ENCODE results near the gene SCYL1. TPM values are rescaled to one million over a fixed set of nuclear protein-coding genes. Genes with fewer than 3 reads are reported as not detected.

SCYL1 gene
- total RNA-seq, 1 experiment from 2014 or later: 70.9 TPM

DNA sequence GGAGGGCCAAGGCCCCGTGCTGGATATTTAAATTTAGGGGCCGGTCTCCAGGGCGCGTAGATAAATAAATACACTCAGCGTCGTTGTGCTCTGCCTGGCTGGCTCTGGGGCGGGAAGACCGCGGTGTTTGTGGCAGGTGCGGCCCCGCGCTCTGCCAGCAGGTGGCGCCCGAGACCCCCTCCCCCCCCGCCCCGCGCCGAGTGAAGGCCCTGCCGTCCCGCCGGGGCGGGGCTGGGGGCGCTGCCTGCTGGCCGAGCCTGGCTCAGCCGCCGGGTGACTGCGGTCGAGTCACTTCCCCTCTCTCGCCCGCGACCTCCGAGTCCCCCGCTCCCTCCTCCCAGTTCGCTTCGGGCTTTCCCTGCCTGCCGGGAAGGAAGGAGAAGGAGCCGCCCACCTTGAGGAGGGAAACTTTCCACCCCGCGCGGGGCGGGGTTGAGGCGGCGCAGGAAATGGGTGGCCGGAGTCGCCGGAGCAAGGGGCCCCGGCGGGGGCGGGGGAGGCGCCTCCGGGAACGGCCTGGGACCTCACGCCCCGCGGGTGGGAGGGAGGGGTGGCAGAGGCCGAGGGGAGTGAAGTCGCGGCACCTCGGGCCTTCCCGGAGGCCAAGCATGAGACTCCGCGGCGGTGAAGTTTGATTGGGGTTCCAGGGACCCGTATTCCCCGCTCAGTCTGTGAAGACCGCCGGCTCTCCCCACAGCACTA lies 49.4 kb downstream of the SCYL1 start:
- H3K27me3 Mint-ChIP-seq (ENCODE audit: insufficient read depth, unreplicated experiment): no peaks in the 10 kb centered on the region
- H3K4me1 Mint-ChIP-seq (ENCODE audit: insufficient read depth, unreplicated experiment): peaks cover 40% of the 10 kb centered on the region
- CTCF ChIA-PET: interaction anchor here (0.6 to 3.2 kb wide), 5 partner anchors 13 to 323 kb away, joined by 3 to 35 read pairs (median 3); no protein-coding TSS in a partner anchor
- peaks cover 47% of the 10 kb centered on the region for H3K36me3 Mint-ChIP-seq (ENCODE audit: insufficient read depth, unreplicated experiment)
- POLR2A ChIA-PET: interaction anchor here (0.9 to 4.6 kb wide), 6 partner anchors 19 to 240 kb away, joined by 4 to 103 read pairs (median 18); partner anchors contain the start of genes MAP3K11, PCNX3 and RELA
- TF ChIP-seq, protein P1, sequence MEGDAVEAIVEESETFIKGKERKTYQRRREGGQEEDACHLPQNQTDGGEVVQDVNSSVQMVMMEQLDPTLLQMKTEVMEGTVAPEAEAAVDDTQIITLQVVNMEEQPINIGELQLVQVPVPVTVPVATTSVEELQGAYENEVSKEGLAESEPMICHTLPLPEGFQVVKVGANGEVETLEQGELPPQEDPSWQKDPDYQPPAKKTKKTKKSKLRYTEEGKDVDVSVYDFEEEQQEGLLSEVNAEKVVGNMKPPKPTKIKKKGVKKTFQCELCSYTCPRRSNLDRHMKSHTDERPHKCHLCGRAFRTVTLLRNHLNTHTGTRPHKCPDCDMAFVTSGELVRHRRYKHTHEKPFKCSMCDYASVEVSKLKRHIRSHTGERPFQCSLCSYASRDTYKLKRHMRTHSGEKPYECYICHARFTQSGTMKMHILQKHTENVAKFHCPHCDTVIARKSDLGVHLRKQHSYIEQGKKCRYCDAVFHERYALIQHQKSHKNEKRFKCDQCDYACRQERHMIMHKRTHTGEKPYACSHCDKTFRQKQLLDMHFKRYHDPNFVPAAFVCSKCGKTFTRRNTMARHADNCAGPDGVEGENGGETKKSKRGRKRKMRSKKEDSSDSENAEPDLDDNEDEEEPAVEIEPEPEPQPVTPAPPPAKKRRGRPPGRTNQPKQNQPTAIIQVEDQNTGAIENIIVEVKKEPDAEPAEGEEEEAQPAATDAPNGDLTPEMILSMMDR (IDR thresholded peaks at IDR 0.05; ENCODE audit: unreplicated experiment): peak; percentile 98
- H3K9me3 Mint-ChIP-seq (ENCODE audit: unreplicated experiment): no peaks in the 10 kb centered on the region
- intact Hi-C loops (cut with micrococcal nuclease): loop anchor here (1.0 kb wide), 1 partner anchor 14 kb away; no protein-coding TSS in a partner anchor
- no peak overlapping the region for H3K27ac Mint-ChIP-seq (ENCODE audit: low read depth, unreplicated experiment)
- peak overlapping the region; percentile 97 for H3K4me3 Mint-ChIP-seq (ENCODE audit: unreplicated experiment)
- peak; percentile 91 for DNase-seq (ENCODE audit: unreplicated experiment)
- no TSS peak for BruUV-seq (replicated peaks)

DNA sequence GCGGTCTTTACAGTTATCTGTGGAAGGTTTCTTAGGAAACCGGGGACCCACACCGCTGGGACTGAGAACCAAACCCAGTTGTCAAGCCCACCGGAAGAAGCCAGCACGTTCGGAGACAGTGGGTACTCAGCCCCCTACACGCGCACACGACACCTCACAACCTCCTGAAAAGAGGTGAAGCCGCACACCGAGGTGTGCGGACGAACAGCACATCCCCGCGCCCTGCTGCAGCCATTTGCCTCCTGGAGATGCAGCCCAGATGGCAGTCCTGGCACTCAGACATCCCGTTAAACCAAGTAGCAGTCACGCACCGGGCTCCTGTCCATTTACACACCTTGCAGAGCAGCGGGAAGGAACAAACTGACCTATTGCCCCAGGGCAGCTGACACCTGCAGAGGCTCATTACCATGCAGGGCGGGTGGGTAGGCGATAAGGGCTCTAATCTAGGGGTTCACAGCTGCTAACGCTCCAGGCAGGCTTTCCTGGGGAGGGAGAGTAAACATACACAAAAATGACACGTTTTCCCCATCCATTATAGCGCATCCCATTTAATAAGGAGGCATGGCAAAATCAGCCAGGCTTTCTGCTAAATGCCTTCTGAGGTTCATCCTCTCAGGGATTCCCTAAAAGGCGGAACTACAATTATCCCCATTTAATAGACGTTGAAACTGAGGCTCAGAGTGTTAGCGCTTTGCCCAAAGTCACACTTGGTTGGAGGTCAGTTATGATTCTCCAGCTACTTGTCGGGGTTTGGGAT lies 50.1 kb downstream of the SCYL1 start:
- POLR2A ChIA-PET: interaction anchor here (0.8 to 3.7 kb wide), 14 partner anchors 12 to 243 kb away, joined by 3 to 60 read pairs (median 6); partner anchors contain the start of genes FRMD8, KCNK7, LTBP3 and MAP3K11

DNA sequence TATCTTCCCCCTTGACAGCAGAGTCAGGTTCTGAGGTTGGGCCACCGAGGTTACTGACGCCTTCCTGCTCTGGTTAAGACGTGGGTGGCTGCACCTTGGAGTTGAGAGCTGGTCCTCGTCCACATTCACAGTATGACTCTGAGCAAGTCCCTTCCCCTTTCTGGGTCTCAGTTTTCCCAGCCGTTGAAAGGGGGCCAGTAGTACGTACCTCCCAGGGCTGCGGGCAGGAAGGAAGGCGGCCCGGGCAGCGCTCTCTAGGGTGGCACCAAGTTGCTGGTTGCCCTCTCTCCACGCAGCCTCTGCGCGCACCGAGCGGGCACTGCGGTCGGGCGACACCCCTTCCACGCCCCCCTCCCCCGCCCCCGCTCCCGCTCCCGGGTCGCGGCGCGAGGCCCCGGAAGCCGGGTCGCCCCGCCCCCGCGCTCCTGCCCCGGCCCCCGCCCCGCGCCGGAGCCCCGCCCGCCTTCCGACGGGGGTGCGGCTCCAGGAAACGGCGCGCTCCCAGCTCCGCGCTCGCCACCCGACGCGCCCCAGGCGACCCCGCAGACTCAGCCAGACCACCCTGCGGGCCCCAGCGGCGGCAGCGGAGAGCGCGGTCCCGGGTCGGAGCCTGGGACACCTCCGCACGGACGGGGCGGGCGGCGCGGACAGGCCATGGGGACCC lies 50.8 kb downstream of the SCYL1 start, which contains the start of gene EHBP1L1:
Gene EHBP1L1, plus strand, starts transcription at position 486 of the 664 bp plus-strand sequence. CDS start 250 bp downstream, outside the sequence.
- no peaks in the 10 kb centered on the region for H3K9me3 Mint-ChIP-seq (ENCODE audit: unreplicated experiment)
- H3K27me3 Mint-ChIP-seq (ENCODE audit: insufficient read depth, unreplicated experiment): no peaks in the 10 kb centered on the region
- ChIA-PET POLR2A (interaction anchor here (0.5 to 3.7 kb wide), 17 partner anchors 11 to 242 kb away, joined by 3 to 60 read pairs (median 4); partner anchors contain the start of genes FRMD8, KCNK7, LTBP3 and MAP3K11), CTCF (interaction anchor here (0.6 to 1.0 kb wide), 4 partner anchors 13 to 372 kb away, joined by 3 read pairs; no protein-coding TSS in a partner anchor)
- H3K36me3 Mint-ChIP-seq (ENCODE audit: insufficient read depth, unreplicated experiment): peaks cover 47% of the 10 kb centered on the region
- intact Hi-C loops (cut with micrococcal nuclease): no loop called here
- H3K4me1 Mint-ChIP-seq (ENCODE audit: insufficient read depth, unreplicated experiment): peaks cover 40% of the 10 kb centered on the region
- TF ChIP-seq, protein P1 (IDR thresholded peaks at IDR 0.05; ENCODE audit: unreplicated experiment): no peak
- peak within 1 kb of the TSS; percentile 90 for H3K27ac Mint-ChIP-seq (ENCODE audit: low read depth, unreplicated experiment)
- no TSS peak for BruUV-seq (replicated peaks)
- peak within 1 kb of the TSS; percentile 97 for H3K4me3 Mint-ChIP-seq (ENCODE audit: unreplicated experiment)
- DNase-seq (ENCODE audit: unreplicated experiment): peak; percentile 65

More for the DNA sequence above, 50.1 kb downstream of the SCYL1 start:
- Mint-ChIP-seq H3K27me3 (ENCODE audit: insufficient read depth, unreplicated experiment) (no peaks in the 10 kb centered on the region), H3K36me3 (ENCODE audit: insufficient read depth, unreplicated experiment) (peaks cover 51% of the 10 kb centered on the region), H3K4me3 (ENCODE audit: unreplicated experiment) (peak overlapping the region; percentile 97), H3K27ac (ENCODE audit: low read depth, unreplicated experiment) (peak overlapping the region; percentile 16), H3K4me1 (ENCODE audit: insufficient read depth, unreplicated experiment) (peaks cover 40% of the 10 kb centered on the region), H3K9me3 (ENCODE audit: unreplicated experiment) (no peaks in the 10 kb centered on the region)
- TF ChIP-seq, protein P1 (IDR thresholded peaks at IDR 0.05; ENCODE audit: unreplicated experiment): no peak
- CTCF ChIA-PET: interaction anchor here (0.6 to 1.0 kb wide), 6 partner anchors 19 to 371 kb away, joined by 3 read pairs; no protein-coding TSS in a partner anchor
- intact Hi-C loops (cut with micrococcal nuclease): loop anchor here (1.0 kb wide), 1 partner anchor 13 kb away; no protein-coding TSS in a partner anchor
- no TSS peak for BruUV-seq (replicated peaks)
- peak; percentile 64 for DNase-seq (ENCODE audit: unreplicated experiment)

Data from MCF 10A (cell line).